ENCODE results near the gene GLCCI1. TPM values are rescaled to one million over a fixed set of nuclear protein-coding genes. Genes with fewer than 3 reads are reported as not detected.

The GLCCI1 gene
- total RNA-seq, 6 donors from 2014 or later = 27.4 to 240 (median 46.6) TPM

DNA sequence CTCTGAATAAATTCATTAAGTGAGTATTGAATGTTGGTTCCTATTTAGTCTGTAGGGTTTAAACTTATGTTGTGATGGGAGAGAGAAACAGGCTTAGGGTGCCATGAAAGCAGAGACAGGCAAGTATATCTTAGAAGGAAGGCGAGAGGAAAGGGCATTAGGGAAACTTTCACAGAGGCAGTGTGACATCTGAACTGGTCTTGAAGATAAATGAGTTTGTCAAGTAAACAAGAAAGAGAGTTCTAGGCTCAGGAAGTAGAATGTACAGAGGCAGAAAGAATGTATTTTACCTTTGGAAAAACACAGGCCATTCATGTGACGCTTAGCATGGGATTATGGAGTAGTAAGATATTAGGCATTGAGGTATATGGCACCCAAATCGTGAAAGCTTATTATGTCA is 34.5 kb downstream of the GLCCI1 start:
- Histone ChIP-seq H3K27me3 (no peaks in the 10 kb centered on the region), H3K4me1 (peaks cover 0 to 3% (median 0%) of the 10 kb centered on the region in 4 donors), H3K9me3 (peaks cover 0 to 3% (median 0%) of the 10 kb centered on the region in 4 donors), H3K27ac (no peak overlapping the region), H3K36me3 (peaks cover 3 to 11% (median 5%) of the 10 kb centered on the region in 4 donors), H3K4me3 (no peak overlapping the region)
- TF ChIP-seq POLR2AphosphoS5 (IDR thresholded peaks at IDR 0.05) (no peak), EP300 (IDR thresholded peaks at IDR 0.05) (no peak), POLR2A (IDR thresholded peaks at IDR 0.05) (no peak)
- TF ChIP-seq, protein P1, sequence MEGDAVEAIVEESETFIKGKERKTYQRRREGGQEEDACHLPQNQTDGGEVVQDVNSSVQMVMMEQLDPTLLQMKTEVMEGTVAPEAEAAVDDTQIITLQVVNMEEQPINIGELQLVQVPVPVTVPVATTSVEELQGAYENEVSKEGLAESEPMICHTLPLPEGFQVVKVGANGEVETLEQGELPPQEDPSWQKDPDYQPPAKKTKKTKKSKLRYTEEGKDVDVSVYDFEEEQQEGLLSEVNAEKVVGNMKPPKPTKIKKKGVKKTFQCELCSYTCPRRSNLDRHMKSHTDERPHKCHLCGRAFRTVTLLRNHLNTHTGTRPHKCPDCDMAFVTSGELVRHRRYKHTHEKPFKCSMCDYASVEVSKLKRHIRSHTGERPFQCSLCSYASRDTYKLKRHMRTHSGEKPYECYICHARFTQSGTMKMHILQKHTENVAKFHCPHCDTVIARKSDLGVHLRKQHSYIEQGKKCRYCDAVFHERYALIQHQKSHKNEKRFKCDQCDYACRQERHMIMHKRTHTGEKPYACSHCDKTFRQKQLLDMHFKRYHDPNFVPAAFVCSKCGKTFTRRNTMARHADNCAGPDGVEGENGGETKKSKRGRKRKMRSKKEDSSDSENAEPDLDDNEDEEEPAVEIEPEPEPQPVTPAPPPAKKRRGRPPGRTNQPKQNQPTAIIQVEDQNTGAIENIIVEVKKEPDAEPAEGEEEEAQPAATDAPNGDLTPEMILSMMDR (IDR thresholded peaks at IDR 0.05) = no peak
- no peak for DNase-seq
- no peak for ATAC-seq (ENCODE audit: low FRiP score in 2 of 2)
- 74 to 94% methylated on average over 3 of the region's 3 CpGs for WGBS, 2 donors

DNA sequence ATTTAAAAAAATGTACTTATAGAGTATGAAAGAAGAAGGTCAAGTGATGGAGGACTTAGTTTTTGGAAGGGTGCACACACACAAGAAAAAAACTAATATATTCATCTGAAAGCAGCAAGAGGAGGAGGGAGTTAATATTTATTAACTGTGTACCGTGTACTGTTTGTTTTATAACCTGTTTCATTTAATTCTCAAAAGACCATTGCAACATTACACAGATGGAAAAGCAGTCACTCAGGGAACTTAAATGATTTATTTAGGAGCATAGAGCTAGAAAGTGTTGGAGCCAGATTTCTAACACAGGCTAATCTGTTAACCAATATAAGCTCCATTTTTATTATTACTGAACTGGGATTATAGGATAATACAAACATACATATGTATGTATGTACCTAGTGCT is 36.7 kb downstream of the GLCCI1 start:
- ATAC-seq (ENCODE audit: low FRiP score in 2 of 2) (no peak), DNase-seq (no peak)
- H3K4me3 ChIP-seq = no peak overlapping the region
- H3K27me3 ChIP-seq = no peaks in the 10 kb centered on the region
- peaks cover 3 to 16% (median 5%) of the 10 kb centered on the region in 4 donors for H3K36me3 ChIP-seq
- H3K9me3 ChIP-seq = peaks cover 0 to 3% (median 0%) of the 10 kb centered on the region in 4 donors
- no peak overlapping the region for H3K27ac ChIP-seq
- 51 to 70% methylated on average over 1 of the region's 1 CpG for whole genome bisulfite sequencing, 2 donors
- peaks cover 0 to 3% (median 0%) of the 10 kb centered on the region in 4 donors for H3K4me1 ChIP-seq
- TF ChIP-seq, protein P1 (IDR thresholded peaks at IDR 0.05) = no peak
- no peak for TF ChIP-seq POLR2AphosphoS5 (IDR thresholded peaks at IDR 0.05)
- no peak for TF ChIP-seq EP300 (IDR thresholded peaks at IDR 0.05)
- no peak for TF ChIP-seq POLR2A (IDR thresholded peaks at IDR 0.05)

DNA sequence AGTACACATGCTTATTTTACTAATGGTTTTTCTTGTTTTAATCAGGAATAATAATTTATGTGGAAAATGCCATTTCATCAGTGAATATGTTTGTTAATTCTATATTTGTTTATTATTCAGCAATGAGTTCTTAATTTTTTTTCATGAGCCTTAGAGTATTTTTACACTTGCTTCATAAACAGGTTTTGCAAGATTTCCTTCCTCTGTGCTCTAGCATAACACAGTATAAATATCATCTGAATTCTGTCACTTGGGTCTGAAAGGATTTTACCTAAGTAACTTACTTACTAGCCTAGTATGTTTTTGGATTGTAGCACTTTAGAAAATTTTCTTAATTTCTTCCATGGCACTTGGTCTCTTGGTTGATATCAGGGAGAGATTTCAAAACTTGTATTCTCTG is 45.8 kb downstream of the GLCCI1 start:
- TF ChIP-seq POLR2A (IDR thresholded peaks at IDR 0.05) = no peak
- no peak for TF ChIP-seq EP300 (IDR thresholded peaks at IDR 0.05)
- TF ChIP-seq, protein P1 (IDR thresholded peaks at IDR 0.05) = no peak
- TF ChIP-seq POLR2AphosphoS5 (IDR thresholded peaks at IDR 0.05) = no peak
- Histone ChIP-seq H3K4me3 (no peak overlapping the region), H3K9me3 (no peaks in the 10 kb centered on the region), H3K27ac (peak overlapping the region in 2 of 4 donors; percentile 11 to 44), H3K27me3 (no peaks in the 10 kb centered on the region), H3K36me3 (no peaks in the 10 kb centered on the region), H3K4me1 (peaks cover 0 to 13% (median 8%) of the 10 kb centered on the region in 4 donors)
- DNase-seq = no peak
- no peak for ATAC-seq (ENCODE audit: low FRiP score in 2 of 2)

DNA sequence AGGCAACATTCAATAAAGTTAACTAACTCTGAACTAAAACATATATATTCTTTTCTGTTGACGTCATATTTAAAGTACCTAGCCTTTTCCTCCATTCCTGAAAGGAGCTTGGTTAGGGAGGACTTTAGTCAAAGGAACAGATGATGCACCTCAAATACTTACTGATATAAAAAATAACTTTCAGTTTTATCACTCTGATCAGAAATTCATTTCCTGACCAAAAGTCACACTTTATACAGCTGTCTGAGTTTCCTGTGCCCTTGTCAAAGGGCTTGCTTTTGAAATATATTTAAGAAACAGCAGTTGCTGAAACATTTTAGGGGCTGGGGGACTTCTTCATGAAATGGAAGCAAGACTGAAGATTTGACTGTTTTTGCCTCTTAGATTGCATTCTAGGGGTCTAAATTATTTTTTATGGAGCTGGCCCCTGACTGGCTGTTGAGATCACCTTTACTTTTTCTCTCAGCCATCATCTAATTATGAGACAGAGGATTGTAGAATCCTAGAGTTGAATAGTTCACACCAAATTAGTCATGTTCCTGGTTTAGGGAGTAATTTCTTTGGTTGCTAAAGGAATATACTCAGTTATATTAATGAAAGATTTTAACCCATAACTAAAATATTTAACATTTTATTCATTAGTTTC is 46.6 kb downstream of the GLCCI1 start:
- H3K27ac ChIP-seq = peak overlapping the region in 2 of 4 donors; percentile 11 to 44
- no peak for ATAC-seq (ENCODE audit: low FRiP score in 2 of 2)
- H3K27me3 ChIP-seq = no peaks in the 10 kb centered on the region
- no peaks in the 10 kb centered on the region for H3K9me3 ChIP-seq
- no peak overlapping the region for H3K4me3 ChIP-seq
- peaks cover 0 to 13% (median 8%) of the 10 kb centered on the region in 4 donors for H3K4me1 ChIP-seq
- no peak for DNase-seq
- no peak for TF ChIP-seq POLR2AphosphoS5 (IDR thresholded peaks at IDR 0.05)
- TF ChIP-seq EP300 (IDR thresholded peaks at IDR 0.05) = no peak
- TF ChIP-seq, protein P1 (IDR thresholded peaks at IDR 0.05) = no peak
- no peak for TF ChIP-seq POLR2A (IDR thresholded peaks at IDR 0.05)
- H3K36me3 ChIP-seq = no peaks in the 10 kb centered on the region
- WGBS, 2 donors = 65 to 72% methylated on average over 1 of the region's 1 CpG

DNA sequence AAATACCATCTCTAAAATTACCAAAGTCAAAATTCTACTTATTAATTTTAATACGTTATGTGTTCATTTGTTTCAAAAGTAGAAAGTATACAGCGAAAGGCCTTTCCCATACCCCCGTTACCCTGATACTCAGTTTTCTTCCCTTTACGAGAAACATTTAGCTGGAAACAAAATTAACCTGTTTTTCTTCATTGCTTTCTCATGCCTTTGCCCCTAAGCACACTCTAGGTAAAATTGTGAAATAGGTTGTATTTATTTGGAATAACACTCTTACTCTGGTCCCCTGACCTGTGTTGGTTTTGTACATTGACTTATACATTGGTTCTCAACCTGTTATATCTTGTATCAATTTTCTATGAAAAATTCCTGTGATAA is 47.1 kb downstream of the GLCCI1 start:
- TF ChIP-seq, protein P1 (IDR thresholded peaks at IDR 0.05) = no peak
- TF ChIP-seq POLR2AphosphoS5 (IDR thresholded peaks at IDR 0.05) (no peak), POLR2A (IDR thresholded peaks at IDR 0.05) (no peak), EP300 (IDR thresholded peaks at IDR 0.05) (no peak)
- DNase-seq (no peak), ATAC-seq (ENCODE audit: low FRiP score in 2 of 2) (no peak)
- Histone ChIP-seq H3K27me3 (no peaks in the 10 kb centered on the region), H3K36me3 (no peaks in the 10 kb centered on the region), H3K4me1 (peaks cover 0 to 13% (median 8%) of the 10 kb centered on the region in 4 donors), H3K4me3 (no peak overlapping the region), H3K9me3 (no peaks in the 10 kb centered on the region), H3K27ac (no peak overlapping the region)
- 92 to 95% methylated on average over 4 of the region's 4 CpGs for WGBS, 2 donors
